GM18870 (cell line): Measurements from ENCODE around the gene ST3GAL3.

Source experiments
- ATAC-seq: cut with Tn5 transposase; IDR thresholded peaks from one replicate; pipeline ENCODE4 v1.9.1; 2021; ENCODE audit warnings: moderate library complexity; ENCODE audit not compliant: unreplicated experiment

ST3GAL3 gene

GRCh38 chr1:43783671-43784205 is 76.4 kb downstream of the ST3GAL3 start:
- ATAC-seq = no peak

- ATAC-seq = no peak
Observed at GRCh38 chr1:43786201-43786958, 79.0 kb downstream of the ST3GAL3 start.

- no peak for ATAC-seq
Observed at GRCh38 chr1:43786960-43787359, 79.6 kb downstream of the ST3GAL3 start.

- no peak for ATAC-seq
Observed at GRCh38 chr1:43789604-43790550, 82.5 kb downstream of the ST3GAL3 start.

GRCh38 chr1:43791243-43791642 is 83.9 kb downstream of the ST3GAL3 start:
- no peak for ATAC-seq

GRCh38 chr1:43796111-43796581 is 88.8 kb downstream of the ST3GAL3 start:
- no peak for ATAC-seq

GRCh38 chr1:43797891-43798290 is 90.6 kb downstream of the ST3GAL3 start:
- ATAC-seq = no peak

- ATAC-seq = no peak
Observed at GRCh38 chr1:43799656-43800635, 92.6 kb downstream of the ST3GAL3 start.

GRCh38 chr1:43800771-43801170 is 93.4 kb downstream of the ST3GAL3 start:
- no peak for ATAC-seq

- ATAC-seq = no peak
Observed at GRCh38 chr1:43801203-43801602, 93.9 kb downstream of the ST3GAL3 start.

- ATAC-seq = no peak
Observed at GRCh38 chr1:43802356-43802980, 95.1 kb downstream of the ST3GAL3 start.

GRCh38 chr1:43803105-43803504 is 95.8 kb downstream of the ST3GAL3 start:
- ATAC-seq = no peak

GRCh38 chr1:43803646-43804045 is 96.3 kb downstream of the ST3GAL3 start:
- ATAC-seq = no peak

GRCh38 chr1:43804569-43804968 is 97.2 kb downstream of the ST3GAL3 start:
- no peak for ATAC-seq

GRCh38 chr1:43805340-43805739 is 98.0 kb downstream of the ST3GAL3 start:
- no peak for ATAC-seq

- no peak for ATAC-seq
Observed at GRCh38 chr1:43806183-43806582, 98.8 kb downstream of the ST3GAL3 start.

GRCh38 chr1:43809097-43809673 is 101.8 kb downstream of the ST3GAL3 start:
- no peak for ATAC-seq

GRCh38 chr1:43812579-43812978 is 105.2 kb downstream of the ST3GAL3 start:
- no peak for ATAC-seq

- no peak for ATAC-seq
Observed at GRCh38 chr1:43814401-43814800, 107.1 kb downstream of the ST3GAL3 start.
